HG03571 (cell line): Measurements from ENCODE around the gene ZNF48.

ENCODE experiments used
- ATAC-seq: cut with Tn5 transposase; IDR thresholded peaks from one replicate; pipeline ENCODE4 v1.9.1; 2021; ENCODE audit not compliant: unreplicated experiment

ZNF48 gene

GRCh38 chr16:30438835-30439234 is 43.6 kb downstream of the ZNF48 start:
- ATAC-seq = no peak

GRCh38 chr16:30439720-30440348 is 44.6 kb downstream of the ZNF48 start:
- ATAC-seq = no peak

- ATAC-seq = no peak
Observed at GRCh38 chr16:30443631-30444030, 48.4 kb downstream of the ZNF48 start.

- no peak for ATAC-seq
Observed at GRCh38 chr16:30444231-30445148, 49.3 kb downstream of the ZNF48 start.

DNA sequence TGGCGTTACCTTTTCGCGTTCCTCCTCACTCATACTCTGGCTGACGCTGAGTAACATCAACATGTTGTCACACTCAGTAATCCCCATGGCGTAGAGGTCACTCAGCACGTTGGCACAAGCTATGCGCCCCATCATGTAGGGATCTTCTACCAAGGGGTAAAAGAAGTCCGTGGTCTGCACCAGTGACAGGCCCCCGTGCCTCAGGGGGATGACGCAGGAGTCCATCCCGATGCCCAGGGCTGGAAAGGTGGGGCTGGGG is 49.9 kb downstream of the ZNF48 start:
- ATAC-seq = no peak

DNA sequence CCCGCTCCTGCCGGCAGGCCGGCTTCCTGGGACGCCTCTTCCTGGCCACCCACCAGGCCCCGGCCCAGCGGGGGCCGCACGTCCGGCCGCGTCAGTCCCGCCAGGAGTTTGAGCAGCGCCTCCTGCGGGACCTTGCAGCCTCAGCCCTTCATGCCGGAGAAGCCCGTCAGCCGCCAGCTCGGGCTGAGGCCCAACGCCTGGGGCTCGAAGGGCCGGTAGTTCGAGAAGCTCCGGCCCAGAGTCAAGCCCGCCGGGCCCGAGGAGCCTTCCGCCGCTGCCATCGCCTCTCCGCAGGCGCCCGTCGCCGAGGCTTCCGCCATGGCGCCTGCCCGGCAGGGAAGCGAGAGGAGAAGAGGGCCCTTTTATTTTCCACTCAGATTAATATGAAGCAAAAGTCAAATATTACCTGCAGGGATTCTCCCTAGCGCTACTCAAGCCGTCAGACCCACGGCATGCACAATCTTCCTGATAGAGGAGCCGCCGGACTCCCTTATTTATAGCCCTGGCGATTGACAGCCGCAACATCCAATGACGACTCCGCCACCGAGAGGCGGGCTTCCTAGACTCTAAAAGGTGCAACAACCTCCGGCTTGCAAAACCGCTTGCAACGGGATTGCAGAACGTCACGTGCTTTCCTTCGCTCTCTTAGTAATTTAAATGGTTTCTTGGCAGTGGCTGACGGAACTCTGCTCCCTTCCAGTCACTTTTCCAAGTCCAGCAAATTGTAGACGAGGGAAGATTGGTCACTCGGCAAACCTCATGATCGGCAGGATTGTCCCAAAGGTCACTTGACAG is 50.4 kb downstream of the ZNF48 start, which contains the start of gene SEPHS2:
Gene SEPHS2, minus strand, starts transcription at position 467 of the 795 bp plus-strand sequence. Its CDS starts 147 bp downstream, at position 320.
- ATAC-seq = no peak

- no peak for ATAC-seq
Observed at GRCh38 chr16:30446203-30446595, 51.0 kb downstream of the ZNF48 start.

GRCh38 chr16:30447512-30448226 is 52.4 kb downstream of the ZNF48 start:
- ATAC-seq = no peak

- no peak for ATAC-seq
Observed at GRCh38 chr16:30449116-30449435, 53.9 kb downstream of the ZNF48 start.
